GM12864 (cell line): ENCODE results near the gene UMODL1.

Experiments
- DNase-seq: peaks from one replicate; pipeline ENCODE4 v3.0.0-alpha.2; 2011; ENCODE audit warnings: low read depth
- H3K4me3 ChIP-seq: 2 replicates; pipeline ENCODE4 v1.5.1; 2011; ENCODE audit warnings: mild to moderate bottlenecking, low read depth, low read length, control low read depth
- CTCF ChIP-seq: IDR thresholded peaks from 2 replicates; pipeline ENCODE4 v1.5.1; 2011; ENCODE audit warnings: low read depth, mild to moderate bottlenecking, moderate library complexity, low read length, control low read depth, inconsistent platforms; ENCODE audit errors: missing control alignments

Gene UMODL1

GRCh38 chr21:42144679-42145568 lies 73.8 kb downstream of the UMODL1 start:
- TF ChIP-seq CTCF: no peak
- H3K4me3 ChIP-seq: no peak overlapping the region
- no peak for DNase-seq

- DNase-seq: peak; percentile 18
- H3K4me3 ChIP-seq: no peak overlapping the region
- peak; percentile 98 for TF ChIP-seq CTCF
These were observed 74.6 kb downstream of the UMODL1 start for GRCh38 chr21:42145569-42146272.

GRCh38 chr21:42146273-42146805 lies 75.2 kb downstream of the UMODL1 start:
- H3K4me3 ChIP-seq: no peak overlapping the region
- no peak for DNase-seq
- no peak for TF ChIP-seq CTCF

GRCh38 chr21:42146821-42147220 lies 75.7 kb downstream of the UMODL1 start:
- no peak for DNase-seq
- no peak overlapping the region for H3K4me3 ChIP-seq
- no peak for TF ChIP-seq CTCF

GRCh38 chr21:42147386-42148020 lies 76.4 kb downstream of the UMODL1 start:
- no peak overlapping the region for H3K4me3 ChIP-seq
- no peak for TF ChIP-seq CTCF
- DNase-seq: no peak

GRCh38 chr21:42148097-42148496 lies 77.0 kb downstream of the UMODL1 start:
- no peak for TF ChIP-seq CTCF
- no peak for DNase-seq

More at GRCh38 chr21:42148097-42148496, 77.0 kb downstream of the UMODL1 start:
- H3K4me3 ChIP-seq: no peak overlapping the region
